Skin epidermis (tissue), 12 donors: ENCODE results near the gene C1orf232.

ENCODE experiments used
- H3K27ac ChIP-seq, 21 experiments: fragments of 200-600 bp; sonication (generic) in 11 of 21; one replicate each; pipeline ENCODE4 v1.5.0; 2020; ENCODE audit warnings: mild to moderate bottlenecking in 3 of 21, inconsistent platforms in 2 of 21, moderate library complexity in 2 of 21
- H3K4me3 ChIP-seq, 7 experiments: fragments of 200-600 bp; sonication (generic) in 2 of 7; one replicate each; pipeline ENCODE4 v1.5.0; 2020; ENCODE audit warnings: inconsistent platforms in 2 of 7, mild to moderate bottlenecking in 2 of 7, moderate library complexity in 1 of 7

The C1orf232 gene

DNA sequence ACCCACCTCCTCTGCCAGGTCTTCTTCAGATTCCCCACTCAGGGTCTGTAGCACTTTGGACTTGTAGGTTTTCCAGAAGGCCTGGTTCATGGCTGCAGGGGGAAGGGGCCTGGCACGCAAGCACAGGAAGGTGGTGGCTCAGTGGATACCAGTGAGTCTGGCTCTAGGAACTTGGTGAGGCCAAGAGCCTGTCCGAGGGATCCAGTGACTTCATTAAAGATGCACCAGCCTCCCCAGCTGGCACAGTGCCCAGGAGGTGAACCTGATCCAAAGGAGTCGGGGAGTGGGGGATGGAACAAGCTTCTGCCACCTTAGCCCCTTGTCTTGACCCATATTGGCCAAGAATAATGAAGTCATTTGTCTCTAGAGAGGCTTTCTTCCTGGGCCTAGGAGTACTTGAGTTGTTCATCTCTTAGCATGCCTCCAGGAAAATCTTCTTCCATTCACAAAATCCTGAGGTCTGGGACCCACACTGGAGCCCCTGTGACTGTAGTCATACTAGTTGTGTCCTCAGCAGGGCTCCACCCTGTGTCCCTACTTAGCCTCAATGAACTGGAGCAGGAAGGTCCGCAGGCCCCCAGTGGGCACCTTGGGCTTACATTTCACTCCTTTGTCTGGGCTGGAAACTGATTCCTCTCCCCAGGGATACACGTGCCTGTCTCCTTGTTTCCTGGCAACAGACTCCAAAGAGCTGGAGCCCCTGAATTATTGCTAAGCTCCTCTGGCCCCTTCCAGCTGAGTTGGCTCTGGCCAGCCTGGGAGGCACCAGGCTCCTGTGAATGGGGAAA is at the start of gene C1orf232:
TSS of gene C1orf232 (minus strand) at position 554 of the 788 bp plus-strand sequence. CDS start at position 90, 464 bp downstream.
- H3K4me3 ChIP-seq, result peak within 1 kb of the TSS; percentile 79 to 92 (median 87)
- H3K27ac ChIP-seq, result peak within 1 kb of the TSS in 20 of 21 experiments; percentile 50 to 94 (median 86)

- no peak overlapping the region for H3K4me3 ChIP-seq
- H3K27ac ChIP-seq, result no peak overlapping the region
Observed at GRCh38 chr1:26215246-26215645, 46.5 kb upstream of the C1orf232 start.

GRCh38 chr1:26213335-26213905 is 44.7 kb upstream of the C1orf232 start:
- no peak overlapping the region for H3K27ac ChIP-seq
- no peak overlapping the region for H3K4me3 ChIP-seq

- H3K27ac ChIP-seq, result no peak overlapping the region
- no peak overlapping the region for H3K4me3 ChIP-seq
Observed at GRCh38 chr1:26212726-26213125, 44.0 kb upstream of the C1orf232 start.

DNA sequence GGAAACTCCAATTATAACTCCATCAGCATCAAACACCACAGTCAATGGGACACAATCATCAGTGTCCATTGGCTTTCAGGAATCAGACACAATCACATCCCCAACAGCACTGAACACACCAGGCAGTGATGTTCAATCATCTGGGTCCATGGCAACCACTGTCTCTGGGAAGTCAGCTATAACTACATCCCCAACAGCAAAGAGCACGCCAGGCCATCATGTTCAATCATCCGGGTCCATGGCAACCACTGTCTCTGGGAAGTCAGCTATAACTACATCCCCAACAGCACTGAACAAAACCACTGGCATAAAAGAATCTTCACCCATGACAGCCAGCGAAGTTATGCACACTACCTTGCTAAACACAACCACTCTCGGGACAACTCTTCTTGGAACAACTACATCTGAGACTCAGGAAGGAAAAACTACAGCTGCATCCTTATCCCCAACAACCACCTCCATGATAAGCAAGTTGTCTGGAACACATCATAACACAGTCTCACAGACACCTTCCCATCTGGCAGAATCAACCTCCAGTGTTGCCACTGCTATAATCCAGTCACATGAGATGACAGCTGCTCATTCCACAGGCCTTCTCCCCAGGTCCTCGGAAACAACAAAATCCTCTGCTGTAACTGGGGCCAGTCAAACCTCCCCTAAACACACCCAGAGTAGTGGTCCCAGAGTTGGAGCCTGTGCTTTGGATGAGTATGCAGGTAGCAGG is 41.5 kb upstream of the C1orf232 start:
- no peak overlapping the region for H3K4me3 ChIP-seq
- no peak overlapping the region for H3K27ac ChIP-seq

GRCh38 chr1:26203642-26204318 is 35.0 kb upstream of the C1orf232 start:
- Histone ChIP-seq H3K27ac (no peak overlapping the region), H3K4me3 (no peak overlapping the region)

DNA sequence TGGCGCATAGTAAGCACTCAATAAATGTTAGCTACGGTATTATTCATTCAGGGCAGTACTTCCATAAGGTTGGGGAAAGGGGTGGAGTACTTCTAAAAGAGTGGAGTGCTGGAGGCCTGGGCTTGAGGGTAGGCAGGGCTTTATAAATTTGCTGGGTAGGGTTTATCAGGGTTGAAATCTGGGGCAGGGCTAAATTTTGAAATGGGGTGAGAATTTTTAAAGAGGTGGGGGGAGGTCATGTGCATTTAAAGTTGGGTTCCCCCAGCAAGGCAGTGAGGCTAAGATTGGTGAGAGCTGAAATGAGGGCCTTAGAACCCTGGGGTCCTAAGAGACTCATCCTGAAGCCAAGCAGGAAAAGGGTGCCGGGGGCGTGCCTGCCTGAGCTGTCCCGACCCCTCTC is 31.6 kb upstream of the C1orf232 start:
- H3K27ac ChIP-seq, result no peak overlapping the region
- no peak overlapping the region for H3K4me3 ChIP-seq

DNA sequence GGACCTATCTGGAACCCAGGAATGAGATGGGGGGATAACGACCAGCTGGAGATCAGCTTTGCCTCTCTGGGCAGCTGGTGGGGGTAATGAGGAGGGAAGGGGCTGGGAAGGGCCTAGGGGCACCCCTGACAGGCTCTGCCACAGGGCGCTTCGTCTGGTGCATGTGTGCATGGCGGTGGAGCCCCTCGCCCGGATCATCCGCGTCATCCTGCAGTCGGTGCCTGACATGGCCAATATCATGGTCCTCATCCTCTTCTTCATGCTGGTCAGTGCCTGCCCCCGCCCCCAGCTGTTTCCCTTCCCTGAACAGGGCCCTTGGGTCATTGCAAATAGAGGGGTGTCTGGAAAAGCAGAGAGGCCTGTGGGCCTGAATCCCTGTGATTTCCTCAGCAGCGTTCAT is 29.1 kb upstream of the C1orf232 start:
- Histone ChIP-seq H3K27ac (no peak overlapping the region), H3K4me3 (no peak overlapping the region)

GRCh38 chr1:26197301-26197700 is 28.5 kb upstream of the C1orf232 start:
- Histone ChIP-seq H3K27ac (no peak overlapping the region), H3K4me3 (no peak overlapping the region)

DNA sequence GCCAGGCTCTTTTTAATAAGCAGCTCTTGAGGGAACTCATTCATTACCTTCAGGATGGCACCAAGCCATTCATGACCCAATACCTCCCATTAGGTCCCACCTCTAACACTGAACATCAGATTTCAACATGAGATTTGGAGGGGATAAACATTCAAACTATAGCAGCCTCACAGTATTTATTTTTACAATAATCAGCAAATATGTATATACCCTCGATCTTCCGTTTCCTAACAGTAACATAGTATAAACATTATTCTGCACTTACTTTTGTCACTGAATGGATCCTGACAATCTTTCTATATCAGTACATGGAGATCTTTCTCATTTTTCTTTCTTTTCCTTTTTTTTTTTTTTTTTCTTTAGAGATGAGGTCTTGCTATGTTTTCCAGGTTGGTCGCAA is 27.0 kb upstream of the C1orf232 start:
- Histone ChIP-seq H3K27ac (no peak overlapping the region), H3K4me3 (no peak overlapping the region)

GRCh38 chr1:26191739-26192138 is 23.0 kb upstream of the C1orf232 start:
- Histone ChIP-seq H3K4me3 (no peak overlapping the region), H3K27ac (no peak overlapping the region)

DNA sequence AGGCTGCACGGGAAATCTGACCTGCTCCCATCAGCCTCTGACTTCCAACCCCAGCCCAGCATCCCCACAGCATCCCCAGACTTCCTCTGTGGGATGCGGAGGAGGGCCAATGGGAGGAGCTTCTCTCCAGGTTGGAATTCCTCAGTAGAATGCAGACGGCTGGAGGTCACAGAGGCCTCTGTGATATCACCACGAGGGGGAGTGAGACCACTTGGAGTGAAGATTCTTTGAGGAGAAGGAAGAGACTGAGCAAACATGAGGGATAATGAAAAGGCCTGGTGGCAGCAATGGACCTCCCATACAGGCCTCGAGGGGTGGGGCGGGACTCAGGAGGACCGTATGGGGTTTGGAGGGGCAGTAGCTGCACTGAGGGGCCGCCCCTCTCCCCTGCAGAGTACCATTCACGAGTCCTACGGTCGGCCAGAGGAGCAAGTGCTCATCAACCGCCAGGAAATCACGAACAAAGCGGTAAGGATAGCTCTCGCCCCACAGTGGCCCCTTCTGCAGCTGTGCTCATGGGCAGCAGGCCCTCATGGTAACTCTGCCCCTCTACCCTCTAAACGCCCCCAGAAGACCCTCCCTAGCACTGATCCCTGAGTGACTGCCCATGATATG is 21.7 kb upstream of the C1orf232 start, which contains the start of gene CATSPER4:
TSS of gene CATSPER4 (plus strand) at position 230 of the 615 bp plus-strand sequence. CDS start at position 256, 26 bp downstream.
- H3K4me3 ChIP-seq, result no peak within 1 kb of the TSS
- no peak within 1 kb of the TSS for H3K27ac ChIP-seq

DNA sequence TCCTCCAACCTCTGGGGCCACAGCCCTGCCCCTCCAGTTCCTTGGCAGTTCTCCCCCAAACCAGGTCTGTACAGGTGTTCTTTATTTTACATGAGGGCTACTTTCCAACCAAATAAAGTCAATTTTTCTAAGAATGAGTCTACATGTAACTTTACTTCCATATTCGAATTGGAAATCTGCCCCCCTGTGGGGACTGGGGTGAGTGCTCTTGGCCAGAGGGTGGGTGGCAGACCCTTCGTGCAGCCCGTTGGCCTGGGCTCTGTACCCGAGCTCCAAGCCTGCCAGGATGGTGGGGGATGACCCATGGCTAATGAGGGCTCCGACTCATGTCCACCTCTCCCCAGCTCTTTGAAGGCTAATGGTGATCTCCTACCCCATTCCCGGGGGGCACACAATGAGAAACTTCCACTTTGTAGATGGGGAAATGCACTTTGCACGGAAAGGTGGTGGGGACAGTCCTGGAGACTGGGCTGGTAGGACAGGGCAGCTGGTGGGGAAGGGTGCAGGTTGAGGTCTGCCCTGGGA is 21.1 kb upstream of the C1orf232 start:
- Histone ChIP-seq H3K4me3 (no peak overlapping the region), H3K27ac (no peak overlapping the region)

DNA sequence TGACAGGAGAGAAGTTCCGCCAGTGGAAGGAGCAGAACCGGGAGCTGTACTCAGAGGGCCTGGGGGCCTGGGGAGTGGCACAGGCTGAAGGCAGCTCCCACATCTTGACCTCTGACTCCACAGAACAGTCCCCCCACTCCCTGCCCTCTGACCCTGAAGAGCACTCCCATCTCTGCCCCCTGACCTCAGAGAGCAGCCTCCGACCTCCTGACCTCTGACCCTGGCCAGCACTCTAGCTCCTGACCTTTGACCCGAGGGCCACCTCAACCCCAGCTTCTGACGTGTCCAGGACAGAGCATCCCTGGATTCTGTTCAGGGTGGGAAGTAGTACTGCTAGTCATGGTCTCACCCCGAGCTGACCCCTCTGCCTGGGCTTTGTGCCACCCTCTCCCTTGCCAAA is 20.6 kb upstream of the C1orf232 start:
- Histone ChIP-seq H3K4me3 (no peak overlapping the region), H3K27ac (no peak overlapping the region)

GRCh38 chr1:26188477-26188876 is 19.7 kb upstream of the C1orf232 start:
- H3K4me3 ChIP-seq, result no peak overlapping the region
- no peak overlapping the region for H3K27ac ChIP-seq

- Histone ChIP-seq H3K4me3 (no peak overlapping the region), H3K27ac (no peak overlapping the region)
Observed at GRCh38 chr1:26187882-26188281, 19.1 kb upstream of the C1orf232 start.

GRCh38 chr1:26184883-26185282 is 16.1 kb upstream of the C1orf232 start:
- no peak overlapping the region for H3K27ac ChIP-seq

GRCh38 chr1:26184086-26184485 is 15.3 kb upstream of the C1orf232 start:
- Histone ChIP-seq H3K4me3 (no peak overlapping the region), H3K27ac (no peak overlapping the region)

More at GRCh38 chr1:26184883-26185282, 16.1 kb upstream of the C1orf232 start:
- H3K4me3 ChIP-seq, result no peak overlapping the region

- no peak overlapping the region for H3K27ac ChIP-seq
- H3K4me3 ChIP-seq, result no peak overlapping the region
Observed at GRCh38 chr1:26182383-26182696, 13.6 kb upstream of the C1orf232 start.
